Left lung (tissue), 10 donors: ENCODE measurements around the gene MAP2. TPM values are rescaled to one million over a fixed set of nuclear protein-coding genes. Genes with fewer than 3 reads are reported as not detected.

Experiments used
- ATAC-seq: fragments of 200-7000 bp; cut with Tn5 transposase; one replicate; pipeline ENCODE4 v1.9.1; 2020; ENCODE audit warnings: moderate library complexity
- DNase-seq, 4 donors: peaks; one replicate each; pipeline ENCODE4 v3.0.0-alpha.2; 2013 to 2020
- H3K27ac ChIP-seq, 2 donors: fragments of 200-600 bp; sonication (generic) in 1 of 2; one replicate each; pipeline versions ENCODE4 v1.5.0 to v1.8.0; 2020 to 2021
- H3K27me3 ChIP-seq, 2 donors: fragments of 200-600 bp; sonication (generic) in 1 of 2; one replicate each; pipeline versions ENCODE4 v1.5.0 to v1.8.0; 2020 to 2021
- H3K36me3 ChIP-seq, 2 donors: fragments of 200-600 bp; sonication (generic) in 1 of 2; one replicate each; pipeline versions ENCODE4 v1.5.0 to v1.8.0; 2020 to 2021
- H3K4me1 ChIP-seq, 2 donors: fragments of 200-600 bp; one replicate each; pipeline ENCODE4 v1.8.0; 2021
- H3K4me3 ChIP-seq, 2 donors: fragments of 200-600 bp; sonication (generic) in 1 of 2; one replicate each; pipeline versions ENCODE4 v1.5.0 to v1.8.0; 2020 to 2021; ENCODE audit warnings: mild to moderate bottlenecking in 1 of 2
- H3K9me3 ChIP-seq, 2 donors: fragments of 200-600 bp; sonication (generic) in 1 of 2; one replicate each; pipeline versions ENCODE4 v1.5.0 to v1.8.0; 2020 to 2021
- intact Hi-C, 2 donors: fragments of 100-400 bp; cut with DNase I; formaldehyde crosslinking; loops; one replicate each; pipeline versions ENCODE4 v1.11.2 to v1.14.2; 2022
- polyA plus RNA-seq, 6 donors: library from polyadenylated mRNA; unstranded; fragments of 120-200 nt; gene quantifications; one replicate each; pipeline ENCODE4 v1.2.1, GENCODE V29; 2013; ENCODE audit not compliant: insufficient read length in 6 of 6
- total RNA-seq, 2 donors: library from RNA; stranded (reverse); fragmentation: NEBNext Ultra II Directional; extraction: Animal tissue kit (Norgen Biotek cat#: 25700); gene quantifications; one replicate each; pipeline ENCODE4 v1.2.1, GENCODE V29; 2021
- TF ChIP-seq, protein P1 (sequence below), 2 donors: fragments of 200-600 bp; sonication (generic) in 1 of 2; IDR thresholded peaks; one replicate each; pipeline versions ENCODE4 v1.5.0 to v1.8.0; 2021; ENCODE audit warnings: antibody characterized with exemption in 2 of 2
- donor health status: DM: no; HTN: yes; CAD: no.
- donor health status: DM: no; HTN: no; CAD: no.

Gene MAP2
- total and polyA plus RNA-seq, 8 donors = 8.5 to 67.1 (median 11.1) TPM

DNA sequence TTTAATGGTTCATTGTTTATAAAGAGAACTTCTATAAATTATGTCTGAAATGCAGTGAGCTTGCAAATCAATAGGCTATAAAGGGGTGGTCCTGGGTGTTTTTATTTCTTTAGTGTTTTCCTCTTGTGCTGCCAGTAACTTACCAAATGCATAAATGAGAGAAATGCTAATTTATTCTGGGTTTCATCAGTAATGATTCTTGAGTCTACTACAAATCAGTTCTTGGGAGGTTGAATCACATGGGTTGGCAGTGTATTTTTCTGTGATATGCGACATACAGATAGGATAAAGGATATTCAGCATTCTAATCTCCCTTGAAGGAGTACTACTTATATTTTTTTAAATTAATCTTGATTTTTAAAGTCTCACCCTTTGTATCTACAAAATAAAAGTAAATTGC, 177.7 kb downstream of the MAP2 start:
- intact Hi-C loops = no loop called here
- Histone ChIP-seq H3K36me3 (no peaks in the 10 kb centered on the region), H3K27me3 (no peaks in the 10 kb centered on the region), H3K4me1 (no peaks in the 10 kb centered on the region), H3K9me3 (no peaks in the 10 kb centered on the region), H3K4me3 (no peak overlapping the region), H3K27ac (no peak overlapping the region)
- DNase-seq (no peak), ATAC-seq (no peak)
- TF ChIP-seq, protein P1, sequence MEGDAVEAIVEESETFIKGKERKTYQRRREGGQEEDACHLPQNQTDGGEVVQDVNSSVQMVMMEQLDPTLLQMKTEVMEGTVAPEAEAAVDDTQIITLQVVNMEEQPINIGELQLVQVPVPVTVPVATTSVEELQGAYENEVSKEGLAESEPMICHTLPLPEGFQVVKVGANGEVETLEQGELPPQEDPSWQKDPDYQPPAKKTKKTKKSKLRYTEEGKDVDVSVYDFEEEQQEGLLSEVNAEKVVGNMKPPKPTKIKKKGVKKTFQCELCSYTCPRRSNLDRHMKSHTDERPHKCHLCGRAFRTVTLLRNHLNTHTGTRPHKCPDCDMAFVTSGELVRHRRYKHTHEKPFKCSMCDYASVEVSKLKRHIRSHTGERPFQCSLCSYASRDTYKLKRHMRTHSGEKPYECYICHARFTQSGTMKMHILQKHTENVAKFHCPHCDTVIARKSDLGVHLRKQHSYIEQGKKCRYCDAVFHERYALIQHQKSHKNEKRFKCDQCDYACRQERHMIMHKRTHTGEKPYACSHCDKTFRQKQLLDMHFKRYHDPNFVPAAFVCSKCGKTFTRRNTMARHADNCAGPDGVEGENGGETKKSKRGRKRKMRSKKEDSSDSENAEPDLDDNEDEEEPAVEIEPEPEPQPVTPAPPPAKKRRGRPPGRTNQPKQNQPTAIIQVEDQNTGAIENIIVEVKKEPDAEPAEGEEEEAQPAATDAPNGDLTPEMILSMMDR (IDR thresholded peaks at IDR 0.05) = no peak

DNA sequence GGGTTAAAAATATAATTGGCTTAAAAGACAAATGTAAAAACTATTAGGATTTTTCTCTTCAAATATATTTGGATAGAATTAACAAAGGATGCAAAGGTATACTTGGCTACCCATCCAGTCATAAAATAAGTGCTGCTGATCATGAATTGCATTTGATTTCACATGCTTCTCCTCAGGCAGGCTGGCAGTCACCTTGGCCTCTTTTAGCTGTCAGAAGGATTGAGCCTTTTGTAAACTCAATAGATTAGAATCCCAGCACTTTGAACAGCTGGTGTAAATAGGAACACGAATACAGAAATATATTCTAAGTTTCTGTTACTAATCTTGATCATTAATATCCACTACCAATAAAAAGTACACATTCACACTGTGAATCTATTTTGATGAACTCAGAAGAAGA, 178.4 kb downstream of the MAP2 start:
- no peak for ATAC-seq
- no peaks in the 10 kb centered on the region for H3K36me3 ChIP-seq
- DNase-seq = no peak
- no peaks in the 10 kb centered on the region for H3K4me1 ChIP-seq
- H3K27ac ChIP-seq = no peak overlapping the region
- TF ChIP-seq, protein P1 (IDR thresholded peaks at IDR 0.05) = no peak
- H3K27me3 ChIP-seq = no peaks in the 10 kb centered on the region
- H3K4me3 ChIP-seq = no peak overlapping the region
- H3K9me3 ChIP-seq = no peaks in the 10 kb centered on the region
- intact Hi-C loops = no loop called here

DNA sequence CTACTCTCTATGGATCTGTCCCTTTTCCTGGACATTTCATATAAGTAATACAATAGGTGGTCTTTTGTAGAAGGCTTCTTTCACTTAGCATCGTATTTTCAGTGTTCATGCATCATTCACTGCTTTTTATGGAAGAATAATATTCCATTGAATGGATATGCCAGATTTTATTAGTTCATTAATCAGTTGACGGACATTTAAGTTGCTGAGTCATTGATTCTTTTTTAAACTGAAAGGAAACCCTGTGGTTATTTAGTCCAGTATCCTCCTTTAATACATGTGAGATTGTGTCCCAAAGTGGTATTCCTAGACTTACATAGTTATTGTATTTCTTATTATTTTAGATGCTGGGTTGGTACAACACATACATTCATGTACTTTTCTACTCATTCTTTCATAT, 185.7 kb downstream of the MAP2 start:
- no peak for ATAC-seq
- Histone ChIP-seq H3K4me1 (no peaks in the 10 kb centered on the region), H3K36me3 (no peaks in the 10 kb centered on the region), H3K4me3 (no peak overlapping the region), H3K9me3 (no peaks in the 10 kb centered on the region), H3K27ac (no peak overlapping the region), H3K27me3 (no peaks in the 10 kb centered on the region)
- intact Hi-C loops = no loop called here
- DNase-seq = no peak
- TF ChIP-seq, protein P1 (IDR thresholded peaks at IDR 0.05) = no peak

DNA sequence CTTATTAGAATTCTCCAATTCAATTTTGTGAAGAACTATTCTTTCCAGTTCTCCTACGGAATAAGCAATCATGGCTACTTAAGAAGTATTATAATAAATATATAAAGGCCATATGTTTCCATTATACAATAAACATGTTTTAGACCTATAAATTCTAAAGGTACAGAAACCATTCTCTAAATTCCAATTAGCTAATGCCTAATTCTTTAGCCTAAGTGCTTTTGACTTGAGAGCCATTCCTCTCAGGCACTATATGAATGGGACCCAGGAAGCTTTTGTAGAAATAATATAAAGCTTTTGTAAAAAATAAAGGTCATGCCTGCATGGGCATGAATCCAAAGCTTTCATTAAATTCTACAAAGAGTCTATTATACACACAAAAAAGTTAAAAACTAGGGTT, 186.8 kb downstream of the MAP2 start:
- DNase-seq = no peak
- H3K27ac ChIP-seq = no peak overlapping the region
- no peaks in the 10 kb centered on the region for H3K4me1 ChIP-seq
- no peak overlapping the region for H3K4me3 ChIP-seq
- no peak for ATAC-seq
- TF ChIP-seq, protein P1 (IDR thresholded peaks at IDR 0.05) = no peak
- no peaks in the 10 kb centered on the region for H3K36me3 ChIP-seq
- H3K27me3 ChIP-seq = no peaks in the 10 kb centered on the region
- intact Hi-C loops = no loop called here
- H3K9me3 ChIP-seq = peaks cover 0 to 6% of the 10 kb centered on the region in 2 donors

DNA sequence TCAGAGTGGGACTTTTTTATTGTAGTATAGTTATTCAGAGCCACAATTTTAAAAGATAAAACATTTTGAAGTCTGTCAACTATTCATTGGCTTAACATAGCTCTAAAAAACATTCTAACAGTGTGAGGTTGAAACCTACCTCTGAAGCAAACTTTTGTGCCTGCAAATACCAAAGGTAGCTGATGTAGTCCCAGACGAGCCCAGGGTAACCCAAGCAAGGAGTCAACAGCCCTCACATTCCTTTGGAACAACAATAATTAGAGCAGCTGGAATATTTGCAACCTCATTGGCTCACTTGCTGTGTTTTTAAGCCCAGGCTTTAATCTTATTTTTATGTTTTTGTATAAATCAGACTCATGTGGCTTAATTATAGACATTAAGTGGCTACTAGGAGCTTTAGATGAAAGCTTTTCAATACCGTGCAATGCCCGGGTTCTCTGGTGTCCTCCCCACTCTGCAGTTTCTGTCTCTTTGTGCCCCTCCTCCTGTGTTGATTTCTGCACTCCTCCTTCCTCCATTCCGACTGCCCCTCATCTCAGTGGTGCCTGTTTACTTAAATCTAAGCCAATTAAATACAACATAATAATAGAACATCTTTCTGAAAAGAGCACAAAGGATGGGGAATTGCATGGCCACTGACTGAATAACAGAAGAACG, 189.9 kb downstream of the MAP2 start:
- Histone ChIP-seq H3K27ac (no peak overlapping the region), H3K9me3 (peaks cover 0 to 13% of the 10 kb centered on the region in 2 donors), H3K27me3 (no peaks in the 10 kb centered on the region), H3K36me3 (no peaks in the 10 kb centered on the region), H3K4me3 (no peak overlapping the region), H3K4me1 (no peaks in the 10 kb centered on the region)
- TF ChIP-seq, protein P1 (IDR thresholded peaks at IDR 0.05) = no peak
- intact Hi-C loops = no loop called here
- ATAC-seq = no peak
- no peak for DNase-seq
